ENCODE results near the gene TMEM138. TPM values are rescaled to one million over a fixed set of nuclear protein-coding genes. Genes with fewer than 3 reads are reported as not detected.

Gene TMEM138
- total and polyA plus RNA-seq, 4 donors, result 24.6 to 64.4 (median 49.6) TPM

DNA sequence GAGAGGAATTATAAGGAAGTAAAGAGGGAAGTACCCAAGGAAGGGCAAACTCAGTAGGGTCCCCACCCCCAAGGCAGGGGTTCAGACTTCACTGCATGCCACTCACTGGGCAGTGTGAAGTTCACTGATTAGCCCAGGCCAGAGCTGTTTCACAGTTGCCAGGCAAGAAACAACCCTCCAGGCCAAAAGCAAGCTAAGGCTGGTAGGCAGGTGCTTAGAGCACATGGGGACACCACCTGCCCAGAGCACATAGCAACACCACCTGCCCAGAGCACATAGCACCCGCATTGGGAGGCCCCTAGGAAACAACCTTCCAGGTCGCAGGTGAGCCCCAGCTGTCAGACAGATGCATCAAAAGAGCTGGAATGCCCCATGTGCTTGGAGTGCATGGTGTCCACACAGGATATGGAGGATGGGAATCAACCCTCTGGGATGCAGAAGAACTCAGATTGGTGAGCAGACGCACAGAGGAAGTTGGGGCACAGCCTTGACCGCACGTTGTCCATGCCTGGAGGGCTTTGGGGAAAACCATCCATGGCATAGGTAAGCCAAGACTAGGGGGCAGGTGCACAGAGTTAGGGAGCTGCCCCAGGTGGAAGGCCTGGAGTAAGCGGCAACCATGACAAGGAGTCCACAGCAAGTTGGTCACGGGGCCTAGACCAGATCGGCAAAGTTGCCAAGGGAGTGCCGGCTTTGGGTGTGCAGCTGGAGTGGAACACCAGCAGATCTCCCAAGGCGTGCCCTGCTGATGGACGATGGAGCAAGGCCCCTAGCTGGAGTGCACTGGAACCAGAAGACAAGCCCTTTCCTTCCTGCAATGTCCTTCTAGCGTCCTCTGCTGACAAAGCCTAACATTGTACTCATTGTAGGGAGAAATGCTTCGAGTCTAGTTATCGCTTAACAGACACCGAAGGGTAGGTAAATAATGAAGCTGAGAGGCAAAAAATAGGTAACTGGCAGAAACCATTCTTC lies 22.4 kb downstream of the TMEM138 start:
- H3K4me1 ChIP-seq (ENCODE audit: control insufficient read depth in 5 of 5, insufficient read depth in 5 of 5, low read length in 5 of 5), result no peaks in the 10 kb centered on the region
- 88 to 92% methylated on average over 15 of the region's 15 CpGs for WGBS, 2 donors
- DNase-seq (peak in 1 of 3 donors; percentile 15), ATAC-seq (ENCODE audit: insufficient read depth, low FRiP score) (no peak)
- H3K9ac ChIP-seq (ENCODE audit: insufficient read depth in 1 of 2, low read length in 2 of 2), result peak overlapping the region in 1 of 2 donors; percentile 11
- no peak for TF ChIP-seq CTCF (IDR thresholded peaks at IDR 0.05; ENCODE audit: control extremely low read depth, extremely low read depth)
- no peaks in the 10 kb centered on the region for H3K27me3 ChIP-seq (ENCODE audit: control insufficient read depth in 3 of 3, insufficient read depth in 3 of 3, low read length in 2 of 3)
- H3K9me3 ChIP-seq (ENCODE audit: control insufficient read depth in 4 of 4, insufficient read depth in 3 of 4, low read length in 3 of 4), result no peaks in the 10 kb centered on the region
- no peak overlapping the region for H3K27ac ChIP-seq (ENCODE audit: low read depth in 1 of 2, low read length in 1 of 2)
- no peak overlapping the region for H3K4me3 ChIP-seq
- no peaks in the 10 kb centered on the region for H3K36me3 ChIP-seq (ENCODE audit: control insufficient read depth in 4 of 4, insufficient read depth in 4 of 4, low read length in 4 of 4)

DNA sequence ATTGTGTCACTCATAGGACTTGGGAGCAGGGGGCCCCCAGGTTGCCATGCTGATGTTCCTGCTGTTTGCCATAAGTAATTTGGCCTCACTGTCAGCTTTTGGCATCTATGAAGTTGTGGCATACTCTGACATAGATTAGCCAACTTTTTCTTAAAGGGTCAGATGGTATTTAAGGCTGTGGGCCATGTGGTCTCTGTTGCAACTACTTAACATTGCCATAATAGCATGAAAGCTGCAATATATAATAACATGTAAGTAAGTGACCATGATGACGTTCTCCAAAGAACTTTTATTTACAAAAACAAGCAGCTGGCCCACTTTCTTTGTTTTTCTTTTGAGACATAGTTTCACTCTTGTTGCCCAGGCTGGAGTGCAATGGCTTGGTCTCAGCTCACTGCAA lies 28.0 kb downstream of the TMEM138 start:
- Histone ChIP-seq H3K9ac (ENCODE audit: insufficient read depth in 1 of 2, low read length in 2 of 2) (no peak overlapping the region), H3K4me3 (no peak overlapping the region), H3K9me3 (ENCODE audit: control insufficient read depth in 4 of 4, insufficient read depth in 3 of 4, low read length in 3 of 4) (no peaks in the 10 kb centered on the region), H3K4me1 (ENCODE audit: control insufficient read depth in 5 of 5, insufficient read depth in 5 of 5, low read length in 5 of 5) (peaks cover 0 to 5% (median 4%) of the 10 kb centered on the region in 5 donors), H3K27me3 (ENCODE audit: control insufficient read depth in 3 of 3, insufficient read depth in 3 of 3, low read length in 2 of 3) (no peaks in the 10 kb centered on the region), H3K36me3 (ENCODE audit: control insufficient read depth in 4 of 4, insufficient read depth in 4 of 4, low read length in 4 of 4) (peaks cover 0 to 5% (median 4%) of the 10 kb centered on the region in 4 donors), H3K27ac (ENCODE audit: low read depth in 1 of 2, low read length in 1 of 2) (no peak overlapping the region)
- no peak for TF ChIP-seq CTCF (IDR thresholded peaks at IDR 0.05; ENCODE audit: control extremely low read depth, extremely low read depth)
- DNase-seq (peak in 1 of 3 donors; percentile 11), ATAC-seq (ENCODE audit: insufficient read depth, low FRiP score) (no peak)
- WGBS, 2 donors, result 52 to 68% methylated on average over 1 of the region's 1 CpG

GRCh38 chr11:61392981-61393595 lies 30.9 kb downstream of the TMEM138 start:
- TF ChIP-seq CTCF (IDR thresholded peaks at IDR 0.05; ENCODE audit: control extremely low read depth, extremely low read depth), result no peak
- Histone ChIP-seq H3K27me3 (ENCODE audit: control insufficient read depth in 3 of 3, insufficient read depth in 3 of 3, low read length in 2 of 3) (no peaks in the 10 kb centered on the region), H3K4me1 (ENCODE audit: control insufficient read depth in 5 of 5, insufficient read depth in 5 of 5, low read length in 5 of 5) (peaks cover 0 to 5% (median 4%) of the 10 kb centered on the region in 5 donors), H3K9ac (ENCODE audit: insufficient read depth in 1 of 2, low read length in 2 of 2) (peak overlapping the region; percentile 39 to 73), H3K9me3 (ENCODE audit: control insufficient read depth in 4 of 4, insufficient read depth in 3 of 4, low read length in 3 of 4) (no peaks in the 10 kb centered on the region), H3K36me3 (ENCODE audit: control insufficient read depth in 4 of 4, insufficient read depth in 4 of 4, low read length in 4 of 4) (peaks cover 4 to 10% (median 8%) of the 10 kb centered on the region in 4 donors), H3K27ac (ENCODE audit: low read depth in 1 of 2, low read length in 1 of 2) (peak overlapping the region; percentile 58 to 88), H3K4me3 (peak overlapping the region; percentile 53)
- 1 to 4% methylated on average over 15 of the region's 15 CpGs for WGBS, 2 donors
- ATAC-seq (ENCODE audit: insufficient read depth, low FRiP score) (no peak), DNase-seq (peak; percentile 25 to 42 (median 28))
